SK-N-SH (cell line): ENCODE measurements around the gene NPDC1. TPM values are rescaled to one million over a fixed set of nuclear protein-coding genes. Genes with fewer than 3 reads are reported as not detected.

ENCODE experiments used
- CTCF ChIA-PET: fragments of 300-600, 350-600 bp; formaldehyde crosslinking; extraction: SDS; loops from one replicate; lab custom pipeline; 2021; lab: Yijun Ruan, JAX
- POLR2A ChIA-PET: fragments of 350-600 bp; sonication (Branson Sonifier 250); formaldehyde crosslinking; extraction: SDS; loops from one replicate; lab custom pipeline; 2020; ENCODE audit warnings: antibody characterized with exemption, inconsistent platforms; lab: Yijun Ruan, JAX
- DNase-seq: peaks from one replicate; pipeline ENCODE4 v3.0.0; 2012
- H2AFZ ChIP-seq: fragments of 200-600 bp; sonication (generic); 2 replicates; pipeline ENCODE4 v1.8.1; 2016; ENCODE audit warnings: antibody characterized with exemption, mild to moderate bottlenecking, low read depth
- H3F3A ChIP-seq: fragments of 200-600 bp; sonication (generic); replicated peaks from 2 replicates; pipeline ENCODE3; 2016; ENCODE audit warnings: antibody characterized with exemption, mild to moderate bottlenecking; ENCODE audit not compliant: insufficient read depth
- H3K27ac ChIP-seq, 2 experiments: fragments of 200-500 bp in 1 of 2; fragments of 200-600 bp in 1 of 2; sonication (Bioruptor generic) in 1 of 2; sonication (generic), shearing (Covaris generic) in 1 of 2; 2 replicates each; pipeline versions ENCODE4 v1.5.1 to v1.6.1; 2014 to 2016; ENCODE audit warnings: low read depth in 2 of 2, inconsistent platforms in 1 of 2, low read length in 1 of 2, mild to moderate bottlenecking in 1 of 2, mixed read lengths in 1 of 2
- H3K27me3 ChIP-seq: fragments of 200-600 bp; sonication (generic), shearing (Covaris generic); 2 replicates; pipeline ENCODE4 v1.6.1; 2016; ENCODE audit warnings: mixed run types; ENCODE audit not compliant: insufficient read depth
- H3K36me3 ChIP-seq, 2 experiments: fragments of 200-500 bp in 1 of 2; fragments of 200-600 bp in 1 of 2; sonication (Bioruptor generic) in 1 of 2; sonication (generic) in 1 of 2; replicated peaks in 1 of 2; 2 replicates each; pipeline versions ENCODE3 to v1.5.1; 2014 to 2016; ENCODE audit warnings: low read length in 1 of 2, mild to moderate bottlenecking in 1 of 2; ENCODE audit not compliant: insufficient read depth in 2 of 2, control insufficient read depth in 1 of 2
- H3K4me1 ChIP-seq, 2 experiments: fragments of 200-500 bp in 1 of 2; fragments of 200-600 bp in 1 of 2; sonication (Bioruptor generic) in 1 of 2; sonication (generic), shearing (Covaris generic) in 1 of 2; 2 replicates each; pipeline versions ENCODE4 v1.5.1 to v1.6.1; 2014 to 2016; ENCODE audit warnings: low read depth in 1 of 2, low read length in 1 of 2, mixed run types in 1 of 2; ENCODE audit not compliant: insufficient read depth in 2 of 2, control insufficient read depth in 1 of 2
- H3K4me2 ChIP-seq: fragments of 200-600 bp; sonication (generic), shearing (Covaris generic); 2 replicates; pipeline ENCODE4 v1.6.1; 2017; ENCODE audit warnings: mixed run types
- H3K4me3 ChIP-seq, 2 experiments: fragments of 200-500 bp in 1 of 2; fragments of 200-600 bp in 1 of 2; sonication (Bioruptor generic) in 1 of 2; sonication (generic), shearing (Covaris generic) in 1 of 2; 2 replicates each; pipeline versions ENCODE4 v1.5.1 to v1.8.1; 2014 to 2016; ENCODE audit warnings: low read depth in 2 of 2, inconsistent platforms in 1 of 2, low read length in 1 of 2, mild to moderate bottlenecking in 1 of 2, mixed read lengths in 1 of 2, moderate library complexity in 1 of 2
- H3K79me2 ChIP-seq: fragments of 200-600 bp; sonication (generic); 2 replicates; pipeline ENCODE4 v1.8.1; 2017; ENCODE audit warnings: mild to moderate bottlenecking; ENCODE audit not compliant: insufficient read depth
- H3K9ac ChIP-seq: fragments of 200-600 bp; sonication (generic); 2 replicates; pipeline ENCODE4 v1.6.1; 2017; ENCODE audit warnings: mixed run types
- H3K9me2 ChIP-seq: fragments of 200-600 bp; sonication (generic); 2 replicates; pipeline ENCODE4 v1.6.1; 2017; ENCODE audit warnings: mixed run types
- H3K9me3 ChIP-seq: fragments of 200-600 bp; sonication (generic); 2 replicates; pipeline ENCODE4 v1.6.1; 2017; ENCODE audit warnings: mixed run types, mild to moderate bottlenecking, moderate library complexity
- H4K20me1 ChIP-seq: fragments of 200-600 bp; sonication (generic); 2 replicates; pipeline ENCODE4 v1.6.1; 2017; ENCODE audit warnings: mild to moderate bottlenecking, mixed run types; ENCODE audit not compliant: insufficient read depth
- ELF1 ChIP-seq: IDR thresholded peaks from 2 replicates; pipeline ENCODE4 v1.4.0; 2012
- EZH2phosphoT487 ChIP-seq: fragments of 200-600 bp; sonication (generic); IDR thresholded peaks from 2 replicates; pipeline ENCODE4 v1.6.1; 2017; ENCODE audit warnings: low read depth, mixed run types, mild to moderate bottlenecking, antibody characterized with exemption, moderate library complexity, borderline replicate concordance
- GATA2 ChIP-seq: sonication (generic); formaldehyde crosslinking; IDR thresholded peaks from 2 replicates; pipeline ENCODE4 v1.5.0; 2020; ENCODE audit warnings: mild to moderate bottlenecking, missing genetic modification reagents
- MAX ChIP-seq: IDR thresholded peaks from 2 replicates; pipeline ENCODE4 v1.4.0; 2012; ENCODE audit warnings: low read depth
- MXI1 ChIP-seq: IDR thresholded peaks from 2 replicates; pipeline ENCODE4 v1.6.1; 2012; ENCODE audit warnings: mild to moderate bottlenecking, low read depth, low read length, improper control_type of control experiment
- POLR2AphosphoS5 ChIP-seq: IDR thresholded peaks from 2 replicates; pipeline ENCODE4 v1.6.1; 2012; ENCODE audit warnings: low read depth, low read length
- RCOR1 ChIP-seq: fragments of 150-350 bp; IDR thresholded peaks from 2 replicates; pipeline ENCODE4 v1.6.1; 2017; ENCODE audit warnings: antibody characterized with exemption, low read length
- REST ChIP-seq: IDR thresholded peaks from 2 replicates; pipeline ENCODE4 v1.6.1; 2012; ENCODE audit warnings: mild to moderate bottlenecking, low read depth, low read length, moderate library complexity
- RFX5 ChIP-seq: IDR thresholded peaks from 2 replicates; pipeline ENCODE4 v1.6.1; 2012; ENCODE audit warnings: mild to moderate bottlenecking, improper control_type of control experiment, low read length
- SIN3A ChIP-seq: IDR thresholded peaks from 2 replicates; pipeline ENCODE4 v1.6.1; 2012; ENCODE audit warnings: low read depth, mild to moderate bottlenecking, low read length, moderate library complexity, borderline replicate concordance
- SMC3 ChIP-seq: IDR thresholded peaks from 2 replicates; pipeline ENCODE4 v1.6.1; 2012; ENCODE audit warnings: low read depth, low read length, improper control_type of control experiment
- TCF12 ChIP-seq: IDR thresholded peaks from 2 replicates; pipeline ENCODE4 v1.4.0; 2012
- TEAD4 ChIP-seq: IDR thresholded peaks from 2 replicates; pipeline ENCODE4 v1.4.0; 2012; ENCODE audit warnings: mild to moderate bottlenecking, borderline replicate concordance; ENCODE audit not compliant: insufficient read depth
- YY1 ChIP-seq: IDR thresholded peaks from 2 replicates; pipeline ENCODE4 v1.4.0; 2012; ENCODE audit warnings: low read depth, mild to moderate bottlenecking
- WGBS: methylation state at CpG from one replicate; pipeline ENCODE4 v1.1.6; 2017; ENCODE audit warnings: low lambda C conversion rate; 5-methylcytosine and 5-hydroxymethylcytosine counted together
- polyA plus RNA-seq, 3 experiments: library from polyadenylated mRNA; depleted of rRNA; stranded (reverse); fragments of >200 nt; gene quantifications; 2 replicates each; pipeline ENCODE4 v1.2.3, GENCODE V29; 2012
- TF ChIP-seq, protein P1 (sequence below): IDR thresholded peaks from 2 replicates; pipeline ENCODE4 v1.4.0; 2012; ENCODE audit warnings: low read depth, borderline replicate concordance
- TF ChIP-seq, protein P2 (sequence below): fragments of 150-350 bp; IDR thresholded peaks from 2 replicates; pipeline ENCODE4 v1.6.1; 2017; ENCODE audit warnings: antibody characterized with exemption, low read length, low read depth, borderline replicate concordance
- TF ChIP-seq, protein P3 (sequence below): fragments of 200-600 bp; sonication (generic); IDR thresholded peaks from 2 replicates; pipeline ENCODE4 v1.6.1; 2017; ENCODE audit warnings: antibody characterized with exemption, mild to moderate bottlenecking, moderate library complexity

NPDC1 gene
- polyA plus RNA-seq, 1 of the 3 experiments (the other 2 are of a cell fraction) = 48.1 TPM

DNA sequence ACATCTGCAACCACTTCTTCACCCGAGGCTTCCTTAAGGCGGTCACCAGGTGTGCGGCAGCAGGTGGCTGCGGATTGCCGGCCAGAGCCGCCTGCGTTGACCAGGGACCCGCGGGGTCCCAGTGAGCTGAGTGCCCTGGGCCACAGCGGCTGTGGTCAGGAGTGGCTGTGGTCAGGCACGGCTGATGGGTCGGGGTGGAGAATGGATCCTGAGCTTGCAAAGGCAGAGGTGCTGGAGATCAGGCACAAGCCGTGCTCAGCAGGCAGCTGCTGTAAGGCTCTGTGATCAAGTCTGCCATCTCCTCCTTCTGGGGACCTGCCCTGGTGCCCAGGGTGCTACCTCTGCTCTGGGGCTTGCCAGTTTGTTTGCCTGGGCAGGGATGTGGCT lies 33.4 kb upstream of the NPDC1 start:
- no peak overlapping the region for H3K4me2 ChIP-seq

More for the DNA sequence above, 33.4 kb upstream of the NPDC1 start:
- CTCF ChIA-PET = interaction anchor here (0.7 to 1.9 kb wide), 5 partner anchors 9 to 147 kb away, joined by 3 to 8 read pairs (median 5); partner anchors contain the start of genes NPDC1, RNF224 and SAPCD2
- Histone ChIP-seq H3K27me3 (no peaks in the 10 kb centered on the region), H3K9me3 (no peaks in the 10 kb centered on the region), H3F3A (peaks cover 23% of the 10 kb centered on the region), H3K4me3 (no peak overlapping the region), H2AFZ (no peak overlapping the region), H3K9ac (no peak overlapping the region), H3K9me2 (no peaks in the 10 kb centered on the region), H3K27ac (no peak overlapping the region), H3K36me3 (peaks cover 3 to 8% of the 10 kb centered on the region in 2 experiments)
- no peak for DNase-seq
- TF ChIP-seq YY1 (no peak), EZH2phosphoT487 (no peak), RFX5 (no peak), TEAD4 (no peak), GATA2 (no peak), SMC3 (no peak), ELF1 (no peak), RCOR1 (no peak), MXI1 (no peak), TCF12 (no peak), POLR2AphosphoS5 (no peak), REST (no peak), SIN3A (no peak), MAX (no peak)
- TF ChIP-seq, protein P1, sequence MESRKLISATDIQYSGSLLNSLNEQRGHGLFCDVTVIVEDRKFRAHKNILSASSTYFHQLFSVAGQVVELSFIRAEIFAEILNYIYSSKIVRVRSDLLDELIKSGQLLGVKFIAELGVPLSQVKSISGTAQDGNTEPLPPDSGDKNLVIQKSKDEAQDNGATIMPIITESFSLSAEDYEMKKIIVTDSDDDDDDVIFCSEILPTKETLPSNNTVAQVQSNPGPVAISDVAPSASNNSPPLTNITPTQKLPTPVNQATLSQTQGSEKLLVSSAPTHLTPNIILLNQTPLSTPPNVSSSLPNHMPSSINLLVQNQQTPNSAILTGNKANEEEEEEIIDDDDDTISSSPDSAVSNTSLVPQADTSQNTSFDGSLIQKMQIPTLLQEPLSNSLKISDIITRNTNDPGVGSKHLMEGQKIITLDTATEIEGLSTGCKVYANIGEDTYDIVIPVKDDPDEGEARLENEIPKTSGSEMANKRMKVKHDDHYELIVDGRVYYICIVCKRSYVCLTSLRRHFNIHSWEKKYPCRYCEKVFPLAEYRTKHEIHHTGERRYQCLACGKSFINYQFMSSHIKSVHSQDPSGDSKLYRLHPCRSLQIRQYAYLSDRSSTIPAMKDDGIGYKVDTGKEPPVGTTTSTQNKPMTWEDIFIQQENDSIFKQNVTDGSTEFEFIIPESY = no peak
- TF ChIP-seq, protein P2, sequence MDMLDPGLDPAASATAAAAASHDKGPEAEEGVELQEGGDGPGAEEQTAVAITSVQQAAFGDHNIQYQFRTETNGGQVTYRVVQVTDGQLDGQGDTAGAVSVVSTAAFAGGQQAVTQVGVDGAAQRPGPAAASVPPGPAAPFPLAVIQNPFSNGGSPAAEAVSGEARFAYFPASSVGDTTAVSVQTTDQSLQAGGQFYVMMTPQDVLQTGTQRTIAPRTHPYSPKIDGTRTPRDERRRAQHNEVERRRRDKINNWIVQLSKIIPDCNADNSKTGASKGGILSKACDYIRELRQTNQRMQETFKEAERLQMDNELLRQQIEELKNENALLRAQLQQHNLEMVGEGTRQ = no peak
- TF ChIP-seq, protein P3, sequence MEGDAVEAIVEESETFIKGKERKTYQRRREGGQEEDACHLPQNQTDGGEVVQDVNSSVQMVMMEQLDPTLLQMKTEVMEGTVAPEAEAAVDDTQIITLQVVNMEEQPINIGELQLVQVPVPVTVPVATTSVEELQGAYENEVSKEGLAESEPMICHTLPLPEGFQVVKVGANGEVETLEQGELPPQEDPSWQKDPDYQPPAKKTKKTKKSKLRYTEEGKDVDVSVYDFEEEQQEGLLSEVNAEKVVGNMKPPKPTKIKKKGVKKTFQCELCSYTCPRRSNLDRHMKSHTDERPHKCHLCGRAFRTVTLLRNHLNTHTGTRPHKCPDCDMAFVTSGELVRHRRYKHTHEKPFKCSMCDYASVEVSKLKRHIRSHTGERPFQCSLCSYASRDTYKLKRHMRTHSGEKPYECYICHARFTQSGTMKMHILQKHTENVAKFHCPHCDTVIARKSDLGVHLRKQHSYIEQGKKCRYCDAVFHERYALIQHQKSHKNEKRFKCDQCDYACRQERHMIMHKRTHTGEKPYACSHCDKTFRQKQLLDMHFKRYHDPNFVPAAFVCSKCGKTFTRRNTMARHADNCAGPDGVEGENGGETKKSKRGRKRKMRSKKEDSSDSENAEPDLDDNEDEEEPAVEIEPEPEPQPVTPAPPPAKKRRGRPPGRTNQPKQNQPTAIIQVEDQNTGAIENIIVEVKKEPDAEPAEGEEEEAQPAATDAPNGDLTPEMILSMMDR = no peak
- TF ChIP-seq, all 33 proteins: peak for 0
- Histone ChIP-seq H3K4me1 (peaks cover 8 to 9% of the 10 kb centered on the region in 2 experiments; a peak in 2 of 4 replicates), H4K20me1 (no peaks in the 10 kb centered on the region), H3K79me2 (no peaks in the 10 kb centered on the region)
- 86% methylated on average over 10 of the region's 13 CpGs for WGBS
- POLR2A ChIA-PET = interaction anchor here (0.6 to 0.7 kb wide), 2 partner anchors 9 to 53 kb away, joined by 3 read pairs; partner anchors contain the start of gene SAPCD2
